Endothelial cell of umbilical vein (primary cell): ENCODE data around the gene VCAN. TPM values are rescaled to one million over a fixed set of nuclear protein-coding genes. Genes with fewer than 3 reads are reported as not detected.

ENCODE experiments used
- BruUV-seq: library from RNA; stranded (reverse); fragments of 400-500 nt; replicated peaks from 2 replicates; lab custom pipeline; 2021; lab: Mats Ljungman, UMichigan
- CTCF ChIA-PET: fragments of 300-600, 350-600 bp; sonication (Branson Sonifier 250); formaldehyde crosslinking; loops from one replicate; lab custom pipeline; 2021; ENCODE audit warnings: antibody characterized with exemption, inconsistent platforms; lab: Charles Lee
- POLR2A ChIA-PET: fragments of 300-600, 350-600 bp; sonication (Branson Sonifier 250); formaldehyde crosslinking; loops from one replicate; lab custom pipeline; 2021; ENCODE audit warnings: antibody characterized with exemption, inconsistent platforms; lab: Charles Lee
- DNase-seq: peaks from one replicate; pipeline ENCODE4 v3.0.0-alpha.2; 2011; ENCODE audit warnings: low read depth, low spot score
- FAIRE-seq: peaks from 2 replicates; lab custom pipeline; 2011; peaks lifted over from hg19 to GRCh38; lab: Jason Lieb, UNC
- H2AFZ ChIP-seq: 2 replicates; pipeline ENCODE4 v1.6.0; 2012; ENCODE audit warnings: low read depth, low read length, control low read depth, inconsistent platforms
- H3K27ac ChIP-seq: 2 replicates; pipeline ENCODE4 v1.5.1; 2011; ENCODE audit warnings: low read depth, mild to moderate bottlenecking, control low read depth, low read length, moderate library complexity; ENCODE audit not compliant: insufficient read depth
- H3K27me3 ChIP-seq, 2 experiments: 2 replicates each; pipeline versions ENCODE4 v1.6.0 to v1.6.1; 2011; ENCODE audit warnings: low read length in 2 of 2, mixed read lengths in 1 of 2; ENCODE audit not compliant: control insufficient read depth in 2 of 2, insufficient read depth in 2 of 2
- H3K36me3 ChIP-seq, 2 experiments: 2 replicates in 1 of 2; 3 replicates in 1 of 2; pipeline ENCODE4 v1.5.1; 2011; ENCODE audit warnings: low read length in 2 of 2, mild to moderate bottlenecking in 1 of 2, moderate library complexity in 1 of 2; ENCODE audit not compliant: control insufficient read depth in 2 of 2, insufficient read depth in 2 of 2; ENCODE audit errors: extremely low read depth in 1 of 2
- H3K4me1 ChIP-seq: 3 replicates; pipeline ENCODE4 v1.5.1; 2011; ENCODE audit warnings: mild to moderate bottlenecking, low read length; ENCODE audit not compliant: control insufficient read depth, insufficient read depth; ENCODE audit errors: extremely low read depth
- H3K4me2 ChIP-seq: 2 replicates; pipeline ENCODE4 v1.6.1; 2011; ENCODE audit warnings: low read length, control low read depth, mixed read lengths; ENCODE audit not compliant: insufficient read depth
- H3K4me3 ChIP-seq, 3 experiments: fragments of 200-600 bp in 1 of 3; sonication (generic), shearing (Covaris generic) in 1 of 3; replicated peaks in 1 of 3; 2 replicates each; pipeline ENCODE4 v1.5.1; 2011 to 2016; ENCODE audit warnings: control low read depth in 3 of 3, low read length in 3 of 3, mild to moderate bottlenecking in 2 of 3, inconsistent platforms in 1 of 3, low read depth in 1 of 3, moderate library complexity in 1 of 3; ENCODE audit not compliant: insufficient read depth in 1 of 3
- H3K79me2 ChIP-seq: 2 replicates; pipeline ENCODE4 v1.6.0; 2012; ENCODE audit warnings: low read length, inconsistent platforms; ENCODE audit not compliant: control insufficient read depth, insufficient read depth
- H3K9ac ChIP-seq: replicated peaks from 2 replicates; pipeline ENCODE3; 2011; ENCODE audit warnings: low read length, control low read depth; ENCODE audit not compliant: insufficient read depth; ENCODE audit errors: extremely low read depth
- H3K9me1 ChIP-seq: replicated peaks from 3 replicates; pipeline ENCODE4 v1.6.0; 2011; ENCODE audit warnings: mild to moderate bottlenecking, low read length; ENCODE audit not compliant: control insufficient read depth, insufficient read depth; ENCODE audit errors: extremely low read depth
- H3K9me3 ChIP-seq: replicated peaks from 2 replicates; pipeline ENCODE4 v1.5.1; 2012; ENCODE audit warnings: low read length, inconsistent platforms; ENCODE audit not compliant: control insufficient read depth, insufficient read depth
- H4K20me1 ChIP-seq: replicated peaks from 2 replicates; pipeline ENCODE3; 2011; ENCODE audit warnings: mild to moderate bottlenecking, low read length; ENCODE audit not compliant: control insufficient read depth, insufficient read depth; ENCODE audit errors: extremely low read depth
- EZH2 ChIP-seq: IDR thresholded peaks from 2 replicates; pipeline ENCODE4 v1.6.1; 2012; ENCODE audit warnings: borderline replicate concordance, low read depth, mild to moderate bottlenecking, moderate library complexity, low read length, inconsistent platforms; ENCODE audit not compliant: severe bottlenecking
- FOS ChIP-seq: IDR thresholded peaks from 2 replicates; pipeline ENCODE4 v1.6.1; 2011; ENCODE audit warnings: mild to moderate bottlenecking, low read length, moderate library complexity, borderline replicate concordance; ENCODE audit not compliant: insufficient read depth
- GATA2 ChIP-seq: IDR thresholded peaks from 2 replicates; pipeline ENCODE4 v1.7.0; 2011; ENCODE audit warnings: low read depth, mild to moderate bottlenecking, moderate library complexity, mixed read lengths, low read length; ENCODE audit not compliant: insufficient read length, insufficient read depth
- JUN ChIP-seq: IDR thresholded peaks from 2 replicates; pipeline ENCODE4 v1.6.1; 2011; ENCODE audit warnings: borderline replicate concordance, low read depth; ENCODE audit not compliant: insufficient read length, insufficient read depth
- MYC ChIP-seq: IDR thresholded peaks from one replicate; pipeline ENCODE4 v1.6.1; 2011; ENCODE audit warnings: mild to moderate bottlenecking, low read depth, low read length
- POLR2A ChIP-seq: IDR thresholded peaks from 2 replicates; pipeline ENCODE4 v1.6.1; 2012; ENCODE audit warnings: low read depth, mild to moderate bottlenecking, control low read depth, low read length
- POLR2AphosphoS5 ChIP-seq: IDR thresholded peaks from 2 replicates; pipeline ENCODE4 v1.6.1; 2012; ENCODE audit warnings: low read depth, mild to moderate bottlenecking, control low read depth, low read length, moderate library complexity; ENCODE audit not compliant: insufficient read depth
- dilution Hi-C: fragments of 300-500 bp; cut with MboI; formaldehyde crosslinking; loops from one replicate; pipeline ENCODE4 v1.15.0; 2019; ENCODE audit warnings: low sequenced_read_pairs; ENCODE audit not compliant: extremely low pct_ligation_motif_present
- intact Hi-C: fragments of 100-400 bp; cut with micrococcal nuclease; formaldehyde crosslinking; loops from one replicate; pipeline ENCODE4 v1.10.0; 2022
- polyA plus RNA-seq, 4 experiments: library from polyadenylated mRNA; depleted of rRNA in 3 of 4; stranded (reverse) in 3 of 4; unstranded in 1 of 4; fragments of >200 nt; gene quantifications; 2 replicates each; pipeline versions ENCODE4 v1.2.1 to v1.2.3, GENCODE V29; 2011 to 2012; ENCODE audit warnings: missing spikeins in 1 of 4
- total RNA-seq: library from RNA; stranded (reverse); gene quantifications from 2 replicates; pipeline ENCODE4 v1.2.3, GENCODE V29; 2021
- TF ChIP-seq, protein P1 (sequence below): IDR thresholded peaks from 2 replicates; pipeline ENCODE4 v1.6.1; 2011; ENCODE audit not compliant: insufficient read depth, insufficient read length
- TF ChIP-seq, protein P2 (sequence below), 2 donors: IDR thresholded peaks; 1 replicate in 1 of 2; 2 replicates in 1 of 2; pipeline ENCODE4 v1.5.1; 2011; ENCODE audit warnings: low read length in 2 of 2, mild to moderate bottlenecking in 2 of 2, moderate library complexity in 2 of 2, control low read depth in 1 of 2, inconsistent platforms in 1 of 2, low read depth in 1 of 2; ENCODE audit not compliant: insufficient read depth in 1 of 2; ENCODE audit errors: extremely low read depth in 1 of 2

The VCAN gene
- total and polyA plus RNA-seq, 2 donors (not counting 3 experiments of a cell fraction or from before 2014, with no cell fraction given) = 0.35 to 1.2 TPM

DNA sequence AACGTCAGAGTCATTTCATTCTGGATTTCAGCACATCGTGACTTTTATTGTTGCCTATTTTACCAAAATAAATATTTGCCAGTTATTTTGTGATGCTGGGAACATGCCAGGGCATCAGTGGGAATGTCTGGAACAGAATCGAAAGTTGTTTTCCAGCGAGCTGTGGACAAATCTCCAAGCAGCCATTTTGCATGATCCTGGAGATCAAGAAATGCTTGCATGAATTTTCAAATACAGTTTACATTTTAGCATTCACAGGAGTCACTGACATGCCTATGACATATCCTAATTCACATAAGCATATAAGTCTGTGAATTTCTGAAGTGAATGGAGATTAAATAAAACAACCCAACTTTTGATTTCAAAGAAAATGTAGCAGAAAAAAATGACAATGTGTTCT lies 119.4 kb downstream of the VCAN start:
- no peak overlapping the region for H3K9ac ChIP-seq
- H3K9me3 ChIP-seq = no peaks in the 10 kb centered on the region

More for the DNA sequence above, 119.4 kb downstream of the VCAN start:
- Histone ChIP-seq H3K79me2 (no peaks in the 10 kb centered on the region), H4K20me1 (no peaks in the 10 kb centered on the region), H3K4me3 (no peak overlapping the region), H3K27ac (no peak overlapping the region), H3K36me3 (no peaks in the 10 kb centered on the region), H3K9me1 (no peaks in the 10 kb centered on the region), H2AFZ (no peak overlapping the region), H3K4me2 (no peak overlapping the region), H3K4me1 (peaks cover 10% of the 10 kb centered on the region), H3K27me3 (no peaks in the 10 kb centered on the region)
- POLR2A ChIA-PET = no interaction called here
- TF ChIP-seq POLR2AphosphoS5 (no peak), FOS (no peak), MYC (no peak), POLR2A (no peak), JUN (no peak), GATA2 (no peak), EZH2 (no peak)
- TF ChIP-seq, protein P1, sequence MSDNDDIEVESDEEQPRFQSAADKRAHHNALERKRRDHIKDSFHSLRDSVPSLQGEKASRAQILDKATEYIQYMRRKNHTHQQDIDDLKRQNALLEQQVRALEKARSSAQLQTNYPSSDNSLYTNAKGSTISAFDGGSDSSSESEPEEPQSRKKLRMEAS = no peak
- TF ChIP-seq, protein P2, sequence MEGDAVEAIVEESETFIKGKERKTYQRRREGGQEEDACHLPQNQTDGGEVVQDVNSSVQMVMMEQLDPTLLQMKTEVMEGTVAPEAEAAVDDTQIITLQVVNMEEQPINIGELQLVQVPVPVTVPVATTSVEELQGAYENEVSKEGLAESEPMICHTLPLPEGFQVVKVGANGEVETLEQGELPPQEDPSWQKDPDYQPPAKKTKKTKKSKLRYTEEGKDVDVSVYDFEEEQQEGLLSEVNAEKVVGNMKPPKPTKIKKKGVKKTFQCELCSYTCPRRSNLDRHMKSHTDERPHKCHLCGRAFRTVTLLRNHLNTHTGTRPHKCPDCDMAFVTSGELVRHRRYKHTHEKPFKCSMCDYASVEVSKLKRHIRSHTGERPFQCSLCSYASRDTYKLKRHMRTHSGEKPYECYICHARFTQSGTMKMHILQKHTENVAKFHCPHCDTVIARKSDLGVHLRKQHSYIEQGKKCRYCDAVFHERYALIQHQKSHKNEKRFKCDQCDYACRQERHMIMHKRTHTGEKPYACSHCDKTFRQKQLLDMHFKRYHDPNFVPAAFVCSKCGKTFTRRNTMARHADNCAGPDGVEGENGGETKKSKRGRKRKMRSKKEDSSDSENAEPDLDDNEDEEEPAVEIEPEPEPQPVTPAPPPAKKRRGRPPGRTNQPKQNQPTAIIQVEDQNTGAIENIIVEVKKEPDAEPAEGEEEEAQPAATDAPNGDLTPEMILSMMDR (IDR thresholded peaks at IDR 0.05; ENCODE audit: extremely low read depth in 1 of 2, insufficient read depth in 1 of 2, low read depth in 1 of 2, low read length in 2 of 2) = no peak
- DNase-seq = no peak
- dilution Hi-C loops (no loop called here), intact Hi-C loops (no loop called here)
- no TSS peak for BruUV-seq
- no peak for FAIRE-seq
- CTCF ChIA-PET = interaction anchor here (1.3 kb wide), 1 partner anchor 17 kb away, joined by 5 read pairs; no protein-coding TSS in a partner anchor
